ENCODE measurements around the gene MAP3K8. TPM values are rescaled to one million over a fixed set of nuclear protein-coding genes. Genes with fewer than 3 reads are reported as not detected.

MAP3K8 gene
- total RNA-seq, 2 donors from 2014 or later, result 10.2 to 11.7 TPM

GRCh38 chr10:30491916-30492515 is 58.0 kb downstream of the MAP3K8 start:
- WGBS, 2 experiments (ENCODE audit: insufficient coverage in 1 of 2, insufficient read length in 1 of 2), result 84 to 89% methylated on average over 3 to 4 of the region's 4 CpGs
- Mint-ChIP-seq H3K4me3 (no peak overlapping the region), H3K36me3 (ENCODE audit: low read depth) (no peaks in the 10 kb centered on the region), H3K9me3 (no peaks in the 10 kb centered on the region), H3K27ac (no peak overlapping the region), H3K4me1 (no peaks in the 10 kb centered on the region), H3K27me3 (ENCODE audit: insufficient read depth) (peaks cover 9% of the 10 kb centered on the region)
- H3K27me3 ChIP-seq (ENCODE audit: control insufficient read depth, insufficient read depth, low read length, poor library complexity, severe bottlenecking), result no peaks in the 10 kb centered on the region
- TF ChIP-seq, protein P1, sequence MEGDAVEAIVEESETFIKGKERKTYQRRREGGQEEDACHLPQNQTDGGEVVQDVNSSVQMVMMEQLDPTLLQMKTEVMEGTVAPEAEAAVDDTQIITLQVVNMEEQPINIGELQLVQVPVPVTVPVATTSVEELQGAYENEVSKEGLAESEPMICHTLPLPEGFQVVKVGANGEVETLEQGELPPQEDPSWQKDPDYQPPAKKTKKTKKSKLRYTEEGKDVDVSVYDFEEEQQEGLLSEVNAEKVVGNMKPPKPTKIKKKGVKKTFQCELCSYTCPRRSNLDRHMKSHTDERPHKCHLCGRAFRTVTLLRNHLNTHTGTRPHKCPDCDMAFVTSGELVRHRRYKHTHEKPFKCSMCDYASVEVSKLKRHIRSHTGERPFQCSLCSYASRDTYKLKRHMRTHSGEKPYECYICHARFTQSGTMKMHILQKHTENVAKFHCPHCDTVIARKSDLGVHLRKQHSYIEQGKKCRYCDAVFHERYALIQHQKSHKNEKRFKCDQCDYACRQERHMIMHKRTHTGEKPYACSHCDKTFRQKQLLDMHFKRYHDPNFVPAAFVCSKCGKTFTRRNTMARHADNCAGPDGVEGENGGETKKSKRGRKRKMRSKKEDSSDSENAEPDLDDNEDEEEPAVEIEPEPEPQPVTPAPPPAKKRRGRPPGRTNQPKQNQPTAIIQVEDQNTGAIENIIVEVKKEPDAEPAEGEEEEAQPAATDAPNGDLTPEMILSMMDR (conservative IDR thresholded peaks at IDR 0.05), result no peak
- no peaks in the 10 kb centered on the region for H3K36me3 ChIP-seq (ENCODE audit: control insufficient read depth, insufficient read depth, low read length)
- H3K4me1 ChIP-seq (ENCODE audit: control insufficient read depth, insufficient read depth, low read length), result no peaks in the 10 kb centered on the region
- H3K4me3 ChIP-seq (ENCODE audit: low read length), result no peak overlapping the region
- H3K9me3 ChIP-seq (ENCODE audit: control insufficient read depth, low read length), result no peaks in the 10 kb centered on the region
- no peak overlapping the region for H3K27ac ChIP-seq (ENCODE audit: low read depth, low read length)
- H3K9ac ChIP-seq (ENCODE audit: extremely low read depth, low read length, poor library complexity, severe bottlenecking), result no peak overlapping the region
- no peak for DNase-seq

GRCh38 chr10:30493609-30494530 is 59.9 kb downstream of the MAP3K8 start:
- Histone ChIP-seq H3K36me3 (ENCODE audit: control insufficient read depth, insufficient read depth, low read length) (no peaks in the 10 kb centered on the region), H3K4me1 (ENCODE audit: control insufficient read depth, insufficient read depth, low read length) (no peaks in the 10 kb centered on the region), H3K27ac (ENCODE audit: low read depth, low read length) (no peak overlapping the region), H3K9ac (ENCODE audit: extremely low read depth, low read length, poor library complexity, severe bottlenecking) (no peak overlapping the region), H3K9me3 (ENCODE audit: control insufficient read depth, low read length) (no peaks in the 10 kb centered on the region), H3K4me3 (ENCODE audit: low read length) (no peak overlapping the region), H3K27me3 (ENCODE audit: control insufficient read depth, insufficient read depth, low read length, poor library complexity, severe bottlenecking) (no peaks in the 10 kb centered on the region)
- peaks cover 8% of the 10 kb centered on the region for H3K27me3 Mint-ChIP-seq (ENCODE audit: insufficient read depth)
- 94 to 96% methylated on average over 10 to 11 of the region's 11 CpGs for WGBS, 2 experiments (ENCODE audit: insufficient coverage in 1 of 2, insufficient read length in 1 of 2)
- no peaks in the 10 kb centered on the region for H3K4me1 Mint-ChIP-seq
- no peak for DNase-seq
- no peak overlapping the region for H3K27ac Mint-ChIP-seq
- H3K36me3 Mint-ChIP-seq (ENCODE audit: low read depth), result no peaks in the 10 kb centered on the region
- H3K4me3 Mint-ChIP-seq, result no peak overlapping the region
- TF ChIP-seq, protein P1 (conservative IDR thresholded peaks at IDR 0.05), result peak; percentile 42
- H3K9me3 Mint-ChIP-seq, result no peaks in the 10 kb centered on the region

DNA sequence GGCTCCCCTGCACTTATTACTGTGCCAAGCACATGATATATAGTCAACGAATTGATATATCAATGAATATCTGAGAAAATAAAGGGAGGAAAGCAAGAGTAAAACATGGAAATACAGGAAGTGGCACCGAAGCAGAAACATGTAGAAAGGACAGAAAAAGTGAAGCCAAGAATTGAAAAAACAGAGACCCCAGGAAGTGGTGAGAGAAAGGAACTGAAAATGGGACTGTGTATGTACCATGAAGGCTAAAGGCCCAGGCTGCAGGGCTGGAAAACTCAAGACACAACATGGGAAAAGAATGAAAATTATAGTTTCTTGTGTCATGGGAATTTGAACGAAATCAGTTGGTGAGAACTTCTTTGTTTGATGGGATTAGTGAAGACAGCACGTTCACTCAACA is 60.6 kb downstream of the MAP3K8 start:
- no peaks in the 10 kb centered on the region for H3K36me3 Mint-ChIP-seq (ENCODE audit: low read depth)
- H3K27ac Mint-ChIP-seq, result no peak overlapping the region
- no peak overlapping the region for H3K4me3 ChIP-seq (ENCODE audit: low read length)
- H3K27me3 ChIP-seq (ENCODE audit: control insufficient read depth, insufficient read depth, low read length, poor library complexity, severe bottlenecking), result no peaks in the 10 kb centered on the region
- DNase-seq, result no peak
- H3K4me1 ChIP-seq (ENCODE audit: control insufficient read depth, insufficient read depth, low read length), result no peaks in the 10 kb centered on the region
- H3K9me3 ChIP-seq (ENCODE audit: control insufficient read depth, low read length), result no peaks in the 10 kb centered on the region
- TF ChIP-seq, protein P1 (conservative IDR thresholded peaks at IDR 0.05), result no peak
- H3K4me3 Mint-ChIP-seq, result no peak overlapping the region
- H3K9me3 Mint-ChIP-seq, result no peaks in the 10 kb centered on the region
- H3K27ac ChIP-seq (ENCODE audit: low read depth, low read length), result no peak overlapping the region
- no peaks in the 10 kb centered on the region for H3K4me1 Mint-ChIP-seq
- H3K36me3 ChIP-seq (ENCODE audit: control insufficient read depth, insufficient read depth, low read length), result no peaks in the 10 kb centered on the region
- H3K9ac ChIP-seq (ENCODE audit: extremely low read depth, low read length, poor library complexity, severe bottlenecking), result no peak overlapping the region
- WGBS, 2 experiments (ENCODE audit: insufficient coverage in 1 of 2, insufficient read length in 1 of 2), result 89 to 94% methylated on average over 4 of the region's 4 CpGs
- H3K27me3 Mint-ChIP-seq (ENCODE audit: insufficient read depth), result peaks cover 3% of the 10 kb centered on the region
